ENCODE results near the gene DDX23.

- TF ChIP-seq POLR2AphosphoS5 (IDR thresholded peaks at IDR 0.05) (no peak), CTCF (IDR thresholded peaks at IDR 0.05) (no peak), POLR2A (IDR thresholded peaks at IDR 0.05) (no peak), EP300 (IDR thresholded peaks at IDR 0.05) (no peak)
Measured at GRCh38 chr12:48875944-48876515, 24.1 kb upstream of the DDX23 start.
